Vagina (tissue), 2 donors: ENCODE results near the gene GABARAPL1.

Experiments used
- POLR2A ChIP-seq, 2 donors: fragments of 450-650 bp; IDR thresholded peaks; one replicate each; pipeline ENCODE4 v1.6.1; 2017; ENCODE audit warnings: antibody characterized with exemption in 2 of 2, mild to moderate bottlenecking in 2 of 2, moderate library complexity in 2 of 2
- POLR2AphosphoS5 ChIP-seq, 2 donors: sonication (generic); formaldehyde crosslinking; IDR thresholded peaks; one replicate each; pipeline ENCODE4 v1.9.0; 2017; ENCODE audit warnings: antibody characterized with exemption in 2 of 2, mild to moderate bottlenecking in 2 of 2, low read depth in 1 of 2; ENCODE audit not compliant: insufficient read depth in 1 of 2
- TF ChIP-seq, protein P1 (sequence below), 3 experiments: fragments of 450-650 bp in 2 of 3; fragments of 200-600 bp in 1 of 3; sonication (generic) in 1 of 3; IDR thresholded peaks; one replicate each; pipeline ENCODE4 v1.5.1; 2017 to 2019; ENCODE audit warnings: antibody characterized with exemption in 3 of 3, mild to moderate bottlenecking in 2 of 3, moderate library complexity in 2 of 3

- TF ChIP-seq POLR2A (IDR thresholded peaks at IDR 0.05) = no peak
- TF ChIP-seq, protein P1, sequence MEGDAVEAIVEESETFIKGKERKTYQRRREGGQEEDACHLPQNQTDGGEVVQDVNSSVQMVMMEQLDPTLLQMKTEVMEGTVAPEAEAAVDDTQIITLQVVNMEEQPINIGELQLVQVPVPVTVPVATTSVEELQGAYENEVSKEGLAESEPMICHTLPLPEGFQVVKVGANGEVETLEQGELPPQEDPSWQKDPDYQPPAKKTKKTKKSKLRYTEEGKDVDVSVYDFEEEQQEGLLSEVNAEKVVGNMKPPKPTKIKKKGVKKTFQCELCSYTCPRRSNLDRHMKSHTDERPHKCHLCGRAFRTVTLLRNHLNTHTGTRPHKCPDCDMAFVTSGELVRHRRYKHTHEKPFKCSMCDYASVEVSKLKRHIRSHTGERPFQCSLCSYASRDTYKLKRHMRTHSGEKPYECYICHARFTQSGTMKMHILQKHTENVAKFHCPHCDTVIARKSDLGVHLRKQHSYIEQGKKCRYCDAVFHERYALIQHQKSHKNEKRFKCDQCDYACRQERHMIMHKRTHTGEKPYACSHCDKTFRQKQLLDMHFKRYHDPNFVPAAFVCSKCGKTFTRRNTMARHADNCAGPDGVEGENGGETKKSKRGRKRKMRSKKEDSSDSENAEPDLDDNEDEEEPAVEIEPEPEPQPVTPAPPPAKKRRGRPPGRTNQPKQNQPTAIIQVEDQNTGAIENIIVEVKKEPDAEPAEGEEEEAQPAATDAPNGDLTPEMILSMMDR (IDR thresholded peaks at IDR 0.05) = no peak
- TF ChIP-seq POLR2AphosphoS5 (IDR thresholded peaks at IDR 0.05; ENCODE audit: insufficient read depth in 1 of 2, low read depth in 1 of 2) = peak in 1 of 2 donors; percentile 89
Measured at GRCh38 chr12:10220398-10221077, 7.9 kb downstream of the GABARAPL1 start.
